Activated CD4-positive, CD25-positive, alpha-beta regulatory T cell treated with anti-CD3 and anti-CD28 coated beads, Interleukin-2, amount 50 U/mL, for 24 hours (primary cell): ENCODE data around the gene SEMA3G.
A peak's percentile ranks its signal among the peaks of the same experiment; 100 is the strongest.

Source experiments
- ATAC-seq, 2 donors: fragments of 150-1000 bp; cut with Tn5 transposase; one replicate each; pipeline ENCODE4 v1.10.0; 2021; ENCODE audit warnings: mild to moderate bottlenecking in 1 of 2, moderate library complexity in 1 of 2

The SEMA3G gene

DNA sequence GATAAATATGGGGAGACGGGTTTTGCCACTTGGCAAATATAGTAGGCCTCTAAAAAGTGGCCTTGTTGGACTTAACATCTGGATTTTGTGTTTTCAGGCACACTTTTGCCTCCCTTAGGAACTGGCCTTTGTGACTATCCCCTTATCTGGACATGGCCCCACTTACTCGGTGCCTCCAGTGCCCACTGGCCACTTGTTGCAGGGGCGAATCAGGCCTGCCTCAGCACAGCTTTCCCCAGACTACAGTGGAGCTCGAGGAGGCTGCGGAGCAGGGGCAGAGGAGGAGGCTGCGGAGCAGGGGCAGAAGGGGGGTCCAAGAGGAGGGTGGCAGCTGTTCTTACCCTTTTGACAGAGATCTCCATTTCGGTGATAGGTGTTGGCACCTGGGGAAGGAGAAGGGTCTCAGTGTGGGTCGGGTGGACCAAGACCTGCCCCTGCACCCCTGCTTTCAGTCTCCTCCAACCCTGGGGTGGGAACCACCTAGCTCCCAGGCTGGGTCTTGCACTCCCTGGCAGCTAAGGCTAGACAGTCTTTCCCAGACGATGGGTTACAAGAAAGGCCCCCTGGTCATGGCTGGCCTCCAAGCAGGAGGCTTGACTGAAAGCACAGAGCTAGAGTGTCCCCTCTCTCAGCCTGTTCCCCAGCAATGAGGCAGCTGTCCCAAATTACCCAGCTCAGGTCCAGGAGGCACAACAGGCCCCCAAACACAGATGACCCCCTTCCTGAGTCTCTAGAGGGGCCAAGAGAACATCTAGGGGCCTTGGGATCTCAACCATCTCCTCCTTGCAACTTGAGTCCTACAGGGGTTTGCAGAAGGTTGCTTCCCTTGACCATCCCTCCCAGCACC is 6.1 kb downstream of the SEMA3G start:
- no peak for ATAC-seq

DNA sequence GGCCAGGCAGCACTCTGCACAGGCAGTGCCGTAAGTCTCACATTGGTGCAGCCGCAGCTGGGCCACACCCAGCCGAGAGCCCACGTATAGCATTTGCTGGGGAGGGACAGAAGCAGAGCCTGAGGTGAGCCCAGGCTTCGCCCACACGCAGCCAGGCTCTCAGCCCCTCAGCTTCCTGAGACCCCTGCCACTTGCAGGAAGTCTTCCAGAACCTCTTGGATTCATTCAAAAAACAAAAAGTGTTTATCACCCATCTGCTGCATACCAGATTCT is 6.9 kb downstream of the SEMA3G start:
- ATAC-seq: no peak

DNA sequence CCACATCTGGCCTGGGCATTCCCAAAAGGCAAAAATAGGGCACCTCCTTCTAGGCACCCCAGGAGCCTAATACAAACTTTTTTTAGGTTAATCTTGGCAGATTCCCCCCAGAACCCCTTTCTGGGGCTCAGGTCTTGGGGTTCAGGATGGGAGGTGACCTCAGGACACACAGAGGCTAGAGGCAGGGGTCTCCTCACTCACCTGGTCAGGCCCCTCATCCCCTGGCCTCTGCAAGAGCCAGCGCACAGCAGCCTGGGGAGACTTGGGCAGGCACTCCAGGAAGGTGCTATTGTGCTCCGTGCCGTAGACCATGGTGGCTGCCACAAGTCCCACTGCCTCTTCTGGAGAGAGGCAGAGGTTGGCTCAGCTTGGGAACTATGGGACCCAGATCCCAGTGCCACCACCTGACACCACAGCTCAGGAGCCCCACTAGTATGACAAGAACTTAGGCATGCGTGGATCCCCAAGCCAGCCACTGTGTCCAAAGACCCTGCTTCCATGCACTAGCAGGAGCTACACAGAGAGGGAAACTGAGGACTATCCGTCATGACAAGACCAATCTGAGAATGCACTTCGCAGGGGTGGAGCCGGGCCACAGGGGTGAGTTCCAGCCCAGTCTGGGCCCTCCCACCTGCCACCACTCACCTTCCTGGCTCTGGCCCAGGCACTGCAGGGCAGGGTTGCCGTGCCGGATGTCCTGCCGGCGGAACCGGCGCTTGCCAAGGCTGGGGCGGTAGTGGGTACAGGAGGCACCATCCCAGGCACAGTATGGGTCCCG is 7.4 kb downstream of the SEMA3G start:
- ATAC-seq: no peak

DNA sequence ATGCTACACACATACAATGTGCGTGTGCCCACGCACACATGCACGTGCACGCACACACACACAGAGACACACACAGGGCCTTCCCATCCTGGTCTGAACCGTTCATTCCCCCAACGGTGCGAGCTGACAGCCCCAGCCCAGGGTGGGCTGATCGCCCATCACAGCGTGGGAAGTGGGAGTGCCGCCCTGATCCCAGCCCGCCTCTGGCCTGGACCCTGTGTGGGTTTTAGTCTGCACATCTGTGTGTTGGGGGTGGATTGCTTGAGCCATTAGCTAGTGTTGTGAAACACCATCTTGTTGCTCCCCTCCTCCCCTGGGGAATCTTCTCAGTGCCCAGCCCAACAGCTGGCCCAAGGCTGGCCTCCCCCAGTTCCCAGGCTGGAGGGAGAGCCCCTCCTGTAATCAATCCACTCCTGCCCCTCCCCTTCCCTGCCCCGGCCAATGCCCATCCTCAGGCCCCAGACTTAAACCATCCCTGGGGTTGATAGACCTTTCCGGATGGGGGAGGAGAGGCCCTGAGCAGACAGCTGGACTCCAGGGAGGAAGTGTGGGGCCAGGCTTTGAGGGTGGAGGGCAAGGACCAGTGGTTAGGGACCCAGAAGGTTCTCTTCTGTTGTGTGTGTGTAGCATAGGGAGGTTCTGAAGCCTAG is 8.3 kb downstream of the SEMA3G start:
- no peak for ATAC-seq

DNA sequence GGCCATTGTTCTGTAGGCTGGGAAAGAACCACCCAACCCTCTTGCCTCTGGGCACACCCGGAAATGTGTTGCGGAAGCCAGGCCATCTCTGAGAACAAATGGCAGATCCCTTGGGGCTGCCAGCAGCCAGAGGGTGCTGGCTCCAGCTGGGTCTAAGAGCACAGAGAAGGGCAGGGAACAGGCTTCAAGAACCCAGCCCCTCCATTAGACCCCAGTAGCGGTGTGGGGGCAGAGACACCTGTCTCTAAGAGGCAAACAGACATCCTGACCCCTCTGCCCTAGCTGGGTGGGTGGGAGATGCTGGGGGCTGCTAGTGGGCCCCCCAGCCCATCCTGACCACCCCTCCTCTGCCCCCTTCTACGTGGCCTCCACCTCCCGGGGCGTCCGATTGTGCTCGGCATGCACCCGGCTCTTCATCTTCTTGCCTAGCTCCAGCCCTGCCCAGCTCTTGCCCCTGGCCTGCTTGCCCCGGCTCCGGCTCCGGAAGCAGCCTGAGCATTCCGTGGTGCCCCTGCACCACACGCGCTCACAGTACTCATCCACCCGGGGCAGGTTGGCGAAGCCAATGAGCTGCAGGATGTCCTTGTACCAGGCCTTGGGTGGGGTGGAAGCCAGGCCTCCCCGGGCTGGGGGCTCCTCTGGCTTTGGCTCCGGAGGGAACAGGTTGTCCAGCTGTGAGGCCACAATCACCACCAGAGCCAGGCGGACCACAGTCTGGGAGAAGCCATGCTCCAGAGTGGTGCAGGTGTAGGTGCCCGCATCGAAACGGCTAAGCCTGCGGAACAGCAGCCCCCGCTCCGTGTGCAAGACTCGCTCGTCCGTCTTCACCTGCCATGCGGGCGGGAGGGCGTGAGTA is 9.4 kb downstream of the SEMA3G start:
- no peak for ATAC-seq

DNA sequence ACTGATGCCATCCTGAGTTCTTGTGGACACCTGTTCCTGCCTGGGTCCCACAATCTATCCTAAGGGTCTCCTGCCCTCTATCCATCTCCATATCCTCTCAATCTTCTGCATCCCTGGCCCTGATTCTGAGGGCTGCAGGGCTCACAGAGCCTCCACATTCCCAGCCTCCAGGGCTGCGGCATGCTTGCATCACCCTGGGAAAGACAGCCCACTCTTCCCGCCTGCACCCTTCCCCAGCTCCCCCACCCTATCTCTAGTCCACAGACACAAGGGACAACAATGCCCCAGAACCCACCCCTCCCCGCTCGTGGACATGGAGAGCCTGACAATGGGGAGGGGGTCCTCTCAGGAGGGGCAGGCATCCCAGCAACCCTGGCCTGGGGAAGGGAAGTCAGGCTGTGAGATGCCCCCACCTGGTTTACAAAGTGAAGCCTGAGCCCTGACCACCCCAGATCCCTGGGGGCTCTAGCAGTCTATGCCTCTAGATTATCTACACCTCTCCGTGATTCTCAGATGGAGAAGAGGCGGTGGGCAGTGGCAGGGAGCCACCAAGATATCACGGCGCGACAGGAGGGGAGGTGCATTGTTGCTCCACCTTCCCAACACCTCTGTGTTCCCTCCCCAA is 10.3 kb downstream of the SEMA3G start:
- ATAC-seq: no peak

DNA sequence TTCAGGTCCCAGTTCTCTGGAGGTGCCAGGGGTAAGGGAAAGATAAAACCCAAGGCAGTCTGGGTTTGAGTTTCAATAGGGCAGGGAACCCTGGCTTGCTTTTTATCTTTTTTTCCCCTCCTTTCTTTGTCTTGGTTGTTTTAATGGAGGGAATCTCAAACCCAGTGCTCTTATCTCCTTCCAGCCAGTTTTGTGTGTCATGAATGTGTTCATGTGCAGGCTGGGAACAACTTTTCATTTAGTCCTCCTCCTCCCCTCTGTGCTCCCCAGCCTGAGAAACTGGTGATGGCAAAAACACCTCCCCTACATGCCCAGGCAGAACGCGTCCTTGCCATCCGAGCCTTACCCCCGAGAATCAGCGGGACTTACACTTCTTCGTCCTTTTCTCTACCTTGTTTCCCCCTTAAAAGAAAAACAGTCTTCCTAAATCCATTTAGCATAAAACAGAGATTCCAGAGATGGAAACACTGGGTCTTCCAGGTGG is 10.9 kb downstream of the SEMA3G start:
- no peak for ATAC-seq

DNA sequence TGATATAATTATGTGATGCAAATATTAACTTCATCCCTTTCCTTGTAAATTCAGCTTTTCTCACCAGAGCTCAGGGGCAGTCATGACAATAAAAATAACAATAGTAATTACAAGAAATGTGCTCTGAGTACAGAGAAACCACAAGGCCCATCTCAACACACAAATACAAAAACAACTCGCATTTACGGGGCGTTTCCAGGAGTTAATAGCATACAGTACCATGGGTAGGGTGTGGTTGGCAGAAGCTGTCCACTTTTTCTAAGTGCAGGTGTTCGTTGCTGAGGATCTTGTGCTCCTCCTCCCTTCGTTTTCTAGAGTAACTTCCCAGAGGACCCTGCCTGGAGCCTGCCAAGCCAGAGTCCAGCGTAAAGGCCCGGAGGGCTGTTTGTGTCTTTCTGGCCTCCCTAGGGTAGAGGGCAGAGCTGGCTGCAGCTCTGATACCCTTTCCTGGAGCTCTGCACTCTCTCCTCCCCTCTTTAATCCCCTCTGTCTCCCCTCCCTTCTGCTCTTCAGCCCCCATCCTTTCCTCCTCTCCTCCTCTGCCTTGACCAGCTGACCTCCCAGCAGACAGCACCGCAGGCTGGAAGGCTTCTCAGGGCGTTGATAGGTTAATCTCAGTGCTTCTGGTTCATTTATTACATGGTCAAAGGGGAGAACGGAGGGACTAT is 11.4 kb downstream of the SEMA3G start:
- peak; percentile 48 to 67 for ATAC-seq

DNA sequence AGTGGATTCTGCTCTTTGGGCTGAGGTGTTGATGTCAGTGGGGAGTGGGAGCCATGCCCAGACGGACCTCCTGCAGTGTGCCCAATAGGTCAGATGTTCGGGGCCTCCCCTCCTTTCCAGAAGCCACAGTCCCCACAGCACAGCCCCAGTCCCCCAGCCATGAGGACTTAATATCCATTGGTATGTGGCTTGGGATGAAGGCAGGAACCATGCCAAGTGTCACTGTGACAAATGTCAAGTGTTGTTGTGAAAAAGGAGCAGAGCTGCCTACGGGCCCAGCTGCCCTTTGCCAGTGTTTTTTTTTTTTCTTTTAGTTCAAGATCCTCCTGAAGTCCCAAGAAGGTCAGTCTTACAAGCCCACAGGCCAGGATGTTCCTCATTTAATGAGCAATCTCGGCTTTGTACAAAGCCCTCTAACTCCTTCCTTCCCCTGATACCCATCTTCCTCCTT is 12.2 kb downstream of the SEMA3G start:
- ATAC-seq: no peak

DNA sequence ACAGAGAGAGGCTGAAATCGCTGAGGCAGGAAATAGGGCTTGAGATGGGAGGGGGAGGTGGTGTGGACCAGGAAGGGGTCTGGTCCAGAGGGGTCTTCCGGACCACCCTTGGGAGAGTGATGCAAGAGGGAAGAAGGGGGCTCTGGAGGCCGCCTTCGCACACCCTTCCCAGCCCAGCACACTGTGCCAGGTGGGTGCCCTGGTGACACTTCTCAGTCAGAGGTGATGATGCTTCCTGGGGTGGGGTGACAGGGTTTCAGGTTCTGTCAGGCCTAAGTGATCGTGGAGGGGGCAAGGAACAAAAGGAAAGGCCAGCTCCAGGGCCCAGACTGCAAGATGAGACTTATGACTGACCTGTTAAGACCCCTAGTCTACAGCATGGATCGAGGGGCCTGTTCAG is 12.7 kb downstream of the SEMA3G start:
- ATAC-seq: peak; percentile 41 to 62

DNA sequence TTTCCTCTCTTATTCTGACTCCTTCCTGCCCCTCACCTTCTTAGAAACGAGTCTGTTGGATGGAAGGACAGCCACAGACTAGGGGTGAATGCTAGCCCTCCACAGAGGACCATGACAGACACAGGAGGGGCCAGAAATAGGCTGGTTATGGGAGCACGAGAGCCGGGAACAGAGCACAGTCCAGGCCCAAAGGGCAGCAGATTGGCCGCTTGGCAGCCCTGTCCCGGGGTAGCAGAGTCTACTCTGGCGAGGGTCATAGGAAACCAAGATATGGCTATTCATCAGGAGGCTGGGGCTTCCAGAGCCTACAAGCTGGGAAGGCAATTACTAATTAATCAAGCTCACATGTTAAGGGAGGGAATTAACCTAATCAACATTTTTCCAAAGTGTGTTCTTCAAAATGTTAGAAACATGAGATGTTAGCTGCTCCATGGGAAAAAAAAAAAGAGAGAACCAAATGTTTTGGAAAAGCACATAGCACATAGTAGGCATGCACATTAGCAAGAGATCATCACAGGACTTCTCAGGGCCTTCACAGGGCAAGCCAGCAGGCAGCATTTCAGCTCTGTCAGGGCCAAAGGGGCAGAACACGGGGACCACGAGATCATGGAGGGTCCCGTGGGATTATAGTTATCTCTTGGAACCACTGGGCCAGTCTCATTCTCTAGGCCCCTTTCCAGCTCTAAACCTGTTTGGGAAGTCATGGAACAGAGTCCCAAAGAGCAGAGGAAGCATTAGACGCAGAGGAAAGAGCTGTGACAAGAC is 13.3 kb downstream of the SEMA3G start:
- no peak for ATAC-seq

DNA sequence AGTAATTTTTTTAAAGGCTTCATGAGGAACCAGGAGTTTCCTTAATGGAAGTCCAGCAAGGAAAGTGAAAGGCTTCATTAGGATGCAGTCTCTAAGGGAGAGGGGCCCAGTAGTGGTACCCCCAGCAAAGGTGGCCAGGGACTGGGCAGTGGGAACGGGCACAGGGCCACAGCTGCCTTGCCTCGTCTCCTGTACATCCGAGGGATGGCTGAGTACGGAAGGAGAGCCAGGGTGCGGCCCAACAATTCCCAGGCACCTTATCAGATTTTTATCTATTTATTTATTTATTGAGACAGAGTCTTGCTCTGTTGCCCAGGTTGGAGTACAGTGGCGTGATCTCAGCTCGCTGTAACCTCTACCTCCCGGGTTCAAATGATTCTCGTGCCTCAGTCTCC is 14.5 kb downstream of the SEMA3G start:
- ATAC-seq: no peak

DNA sequence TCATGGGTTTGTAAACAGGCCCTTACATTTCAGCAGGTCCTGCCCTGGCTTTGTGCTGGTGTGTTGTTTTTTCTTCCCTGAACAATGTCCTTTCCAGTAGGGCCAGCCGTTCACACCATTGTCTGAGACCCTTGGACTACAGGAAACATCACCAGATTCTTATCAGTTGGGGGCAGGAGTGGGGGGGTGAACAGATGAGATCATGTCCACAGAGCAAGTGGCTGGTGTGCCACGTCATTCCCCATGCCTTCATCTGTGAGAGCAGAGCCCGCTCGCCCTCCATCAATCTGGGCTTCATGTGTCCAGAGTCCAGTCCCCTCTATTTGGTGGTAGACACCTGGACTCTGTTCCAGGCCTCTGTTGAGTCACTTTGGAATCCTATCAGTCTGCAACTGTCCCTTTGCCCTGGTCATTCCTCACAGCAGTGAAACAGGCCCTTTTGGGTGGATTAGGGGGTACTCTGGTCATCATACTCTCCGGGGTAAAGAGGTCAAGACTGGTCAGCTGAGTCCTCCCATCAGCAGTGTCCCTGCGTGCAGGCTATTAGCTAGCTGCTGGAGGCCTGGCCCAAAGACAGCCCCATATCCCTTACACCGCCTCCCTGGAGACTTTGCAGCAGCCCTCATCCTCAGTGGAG is 15.0 kb downstream of the SEMA3G start:
- ATAC-seq: no peak

DNA sequence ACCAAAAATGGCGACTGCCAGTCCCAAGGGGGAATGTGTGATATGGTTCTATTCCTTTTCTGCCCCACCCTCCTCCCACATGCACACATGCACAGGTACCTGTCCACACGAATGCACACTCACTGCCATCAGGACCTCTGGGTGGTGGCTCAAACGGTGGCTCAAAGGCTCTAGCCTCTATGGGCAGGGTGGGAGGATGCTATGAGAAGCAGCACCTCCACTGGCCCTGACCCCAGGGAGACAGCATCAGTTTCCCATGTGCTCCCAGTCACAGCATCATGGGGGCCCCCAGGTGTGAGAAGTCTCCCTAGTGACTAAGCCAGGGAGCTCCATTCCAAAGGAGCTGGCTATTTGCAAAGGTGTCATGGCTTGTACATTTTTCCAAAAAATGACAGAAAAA is 15.9 kb downstream of the SEMA3G start:
- no peak for ATAC-seq

DNA sequence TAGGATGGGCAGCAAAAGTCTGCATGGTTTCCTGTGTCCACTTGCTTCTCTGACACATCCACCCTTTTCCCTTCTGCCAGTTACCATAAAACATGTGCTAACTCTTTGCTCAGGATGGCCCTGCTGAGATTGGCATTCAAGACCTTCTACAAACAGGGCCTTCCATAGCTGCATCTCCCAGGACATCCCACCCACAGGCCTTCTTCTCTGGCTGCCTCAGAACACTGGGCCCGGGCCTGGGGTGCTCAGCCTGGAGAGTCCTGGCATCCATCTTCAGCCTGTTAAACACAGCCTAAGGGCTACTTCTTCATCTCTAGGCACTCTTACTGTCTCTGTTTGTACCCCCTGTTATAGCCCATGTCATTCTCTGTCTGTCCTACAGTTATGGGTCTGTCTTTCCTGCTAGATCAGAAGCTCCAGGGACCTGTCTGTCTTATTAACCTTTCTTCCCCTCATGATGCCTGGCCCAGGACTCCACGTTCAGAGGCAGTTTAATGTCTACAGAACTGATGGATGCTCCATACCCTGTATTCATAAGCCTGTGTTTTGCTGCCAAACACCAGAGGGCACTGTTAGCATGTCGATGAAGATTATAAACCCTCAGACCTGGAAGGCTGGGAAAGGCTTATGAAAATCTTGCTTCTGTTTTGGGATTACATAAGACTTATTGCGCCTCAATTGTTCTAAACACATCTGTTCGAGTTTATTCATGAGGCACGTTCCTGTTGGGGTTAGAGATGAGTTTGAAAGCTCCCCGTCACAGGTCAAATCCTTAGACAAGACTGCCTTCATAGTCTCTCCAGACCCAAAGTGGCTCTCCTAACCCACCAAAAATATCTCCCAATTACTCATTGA is 16.5 kb downstream of the SEMA3G start:
- ATAC-seq: peak in 1 of 2 donors; percentile 63

DNA sequence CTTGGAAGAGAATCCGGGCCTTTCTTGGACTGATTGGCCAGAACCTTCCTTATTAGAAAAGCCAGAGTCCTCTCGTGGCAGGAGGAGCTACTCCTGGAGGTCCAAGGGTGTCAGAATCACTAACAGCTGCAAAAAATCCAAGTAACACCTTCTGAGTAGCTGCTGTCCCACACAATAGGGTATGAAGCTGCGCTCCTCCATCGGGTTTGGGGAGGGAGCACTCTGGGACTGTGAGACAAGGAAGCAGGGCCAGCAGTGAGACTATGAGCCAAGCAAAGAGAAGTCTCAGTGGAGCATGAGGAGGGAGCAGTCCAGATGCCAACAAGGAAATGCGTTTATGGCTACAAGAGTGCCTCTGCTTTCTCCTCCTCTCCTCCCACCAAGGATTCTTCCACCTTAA is 21.7 kb downstream of the SEMA3G start:
- no peak for ATAC-seq

DNA sequence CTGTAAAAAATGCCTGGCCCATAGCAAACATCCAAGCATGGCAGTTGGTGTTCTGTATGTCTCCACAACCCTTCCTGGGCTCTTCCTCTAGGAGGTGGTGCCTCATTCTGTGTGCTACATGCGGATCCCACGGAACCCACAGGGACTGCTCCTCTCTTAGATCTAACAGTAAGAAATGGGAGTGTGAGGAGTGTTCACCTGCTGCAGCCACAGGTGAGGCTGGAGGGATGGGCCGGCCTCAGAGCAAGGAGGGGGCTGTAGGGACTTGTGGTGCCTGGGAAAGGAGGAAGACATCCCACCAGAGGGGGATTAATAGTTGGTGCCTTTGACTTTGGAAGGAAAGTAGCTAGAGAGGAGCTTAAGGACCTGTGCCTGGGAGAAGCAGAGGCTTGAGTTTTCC is 22.2 kb downstream of the SEMA3G start:
- ATAC-seq: no peak

DNA sequence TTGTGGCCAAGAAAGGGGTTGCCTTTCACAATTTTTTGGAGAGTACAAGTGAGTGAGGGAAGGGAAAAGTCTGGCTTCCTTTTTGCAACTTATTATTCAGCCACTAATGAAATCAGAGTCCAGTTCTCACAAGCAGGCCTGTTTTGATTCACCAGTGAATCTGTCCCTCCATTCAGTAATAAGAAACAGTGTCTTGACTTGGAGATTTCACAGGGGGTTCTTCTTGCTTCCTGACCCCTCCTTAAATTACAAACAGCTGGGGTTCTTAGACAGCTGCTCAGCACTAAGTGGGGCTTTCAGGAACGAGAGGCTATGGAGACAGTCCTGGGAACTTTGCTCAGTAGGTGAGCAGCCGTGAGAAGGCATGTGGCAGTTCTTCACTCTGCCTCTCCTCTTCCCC is 24.5 kb downstream of the SEMA3G start:
- ATAC-seq: no peak

DNA sequence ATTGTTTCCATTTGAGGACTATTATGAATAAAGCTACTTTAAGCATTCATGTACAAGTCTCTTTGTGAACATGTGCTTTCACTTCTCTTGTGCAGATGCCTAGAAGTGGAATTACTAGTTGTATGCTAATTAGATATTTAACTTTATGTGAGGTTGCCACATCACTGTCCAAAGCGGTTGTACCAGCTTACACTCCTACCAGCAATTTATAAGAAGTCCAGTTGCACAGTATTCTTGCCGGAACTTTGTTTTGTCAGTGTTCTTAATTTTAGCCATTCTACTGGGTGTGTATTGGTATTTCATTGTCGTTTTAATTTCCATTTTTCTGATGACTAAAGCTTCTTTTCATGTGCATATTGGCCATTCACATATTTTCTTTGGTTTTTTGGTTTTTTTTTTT is 29.1 kb downstream of the SEMA3G start:
- no peak for ATAC-seq
